ENCODE results near the gene ZDHHC16. TPM values are rescaled to one million over a fixed set of nuclear protein-coding genes. Genes with fewer than 3 reads are reported as not detected.

The ZDHHC16 gene
- total and polyA plus RNA-seq, 10 of the 15 experiments (the other 5 are each of a cell fraction or from before 2014, with no cell fraction given), result 16.8 to 63.1 (median 29.8) TPM

Small RNA genes within 50 kb of the gene (small RNA-seq; reads per million reads assigned to genes)
- not detected for gene RF00019

Other genes with a start within 250 kb of the ZDHHC16 start
Only the 7 nearest of the 14 such genes appear.
- gene FRAT2, start 111.4 kb upstream of the ZDHHC16 start, total RNA-seq (2014; rRNA removed), result 5.0 and 5.9 TPM in 2 replicates
- 3.5 and 4.1 TPM in 2 replicates for gene FRAT2, start 111.4 kb upstream of the ZDHHC16 start, total RNA-seq (2014; rRNA removed; fragmentation: Illumina TruSeq; extraction: Trizol)
- 5.2 and 5.6 TPM in 2 replicates for gene FRAT2, start 111.4 kb upstream of the ZDHHC16 start, total RNA-seq (2021)
- gene FRAT2, start 111.4 kb upstream of the ZDHHC16 start, polyA plus RNA-seq (2011; rRNA removed), result 3.9 and 4.4 TPM in 2 replicates
- gene FRAT2, start 111.4 kb upstream of the ZDHHC16 start, polyA plus RNA-seq (2014; fragmentation: Illumina TruSeq; extraction: Trizol), result 2.9 and 3.8 TPM in 2 replicates
- gene FRAT2, start 111.4 kb upstream of the ZDHHC16 start, polyA plus RNA-seq (2014; fragmentation: Nextera tagmentation; extraction: Ambion mirVana), result 1 to 10 TPM in 1 of 2 experiments, under 1 TPM in 1; 0.69 to 1.8 TPM
- 4.4 and 5.0 TPM in 2 replicates for gene FRAT2, start 111.4 kb upstream of the ZDHHC16 start, polyA plus RNA-seq (2014; rRNA removed)
- gene FRAT2, start 111.4 kb upstream of the ZDHHC16 start, polyA plus RNA-seq (2016; fragmentation: Nextera tagmentation; extraction: Ambion mirVana), result 1 to 10 TPM; 1.3 to 2.2 TPM
- gene RRP12, start 44.8 kb upstream of the ZDHHC16 start, total RNA-seq (2014; rRNA removed), result 27.2 and 32.6 TPM in 2 replicates
- gene RRP12, start 44.8 kb upstream of the ZDHHC16 start, total RNA-seq (2014; rRNA removed; fragmentation: Illumina TruSeq; extraction: Trizol), result 14.6 and 14.9 TPM in 2 replicates
- 47.7 and 48.3 TPM in 2 replicates for gene RRP12, start 44.8 kb upstream of the ZDHHC16 start, total RNA-seq (2021)
- 5.0 and 13.9 TPM in 2 replicates for gene RRP12, start 44.8 kb upstream of the ZDHHC16 start, polyA plus RNA-seq (2011; rRNA removed)
- 5.1 and 16.5 TPM in 2 replicates for gene RRP12, start 44.8 kb upstream of the ZDHHC16 start, polyA plus RNA-seq (2014; fragmentation: Illumina TruSeq; extraction: Trizol)
- 1 to 10 TPM; 5.3 to 5.7 TPM for gene RRP12, start 44.8 kb upstream of the ZDHHC16 start, polyA plus RNA-seq (2014; fragmentation: Nextera tagmentation; extraction: Ambion mirVana)
- 17.1 and 22.1 TPM in 2 replicates for gene RRP12, start 44.8 kb upstream of the ZDHHC16 start, polyA plus RNA-seq (2014; rRNA removed)
- 10 to 100 TPM; 47.2 to 48.7 TPM for gene RRP12, start 44.8 kb upstream of the ZDHHC16 start, polyA plus RNA-seq (2016; fragmentation: Nextera tagmentation; extraction: Ambion mirVana)
- 900 and 915 TPM in 2 replicates for gene PGAM1, start 20.0 kb upstream of the ZDHHC16 start, total RNA-seq (2014; rRNA removed)
- 522 and 529 TPM in 2 replicates for gene PGAM1, start 20.0 kb upstream of the ZDHHC16 start, total RNA-seq (2014; rRNA removed; fragmentation: Illumina TruSeq; extraction: Trizol)
- gene PGAM1, start 20.0 kb upstream of the ZDHHC16 start, total RNA-seq (2021), result 716 and 743 TPM in 2 replicates
- gene PGAM1, start 20.0 kb upstream of the ZDHHC16 start, polyA plus RNA-seq (2011; rRNA removed), result 1,223 and 1,362 TPM in 2 replicates
- gene PGAM1, start 20.0 kb upstream of the ZDHHC16 start, polyA plus RNA-seq (2014; fragmentation: Illumina TruSeq; extraction: Trizol), result 458 and 657 TPM in 2 replicates
- 100 to 1,000 TPM; 115 to 271 TPM for gene PGAM1, start 20.0 kb upstream of the ZDHHC16 start, polyA plus RNA-seq (2014; fragmentation: Nextera tagmentation; extraction: Ambion mirVana)
- 761 and 772 TPM in 2 replicates for gene PGAM1, start 20.0 kb upstream of the ZDHHC16 start, polyA plus RNA-seq (2014; rRNA removed)
- gene PGAM1, start 20.0 kb upstream of the ZDHHC16 start, polyA plus RNA-seq (2016; fragmentation: Nextera tagmentation; extraction: Ambion mirVana), result 1,000 to 10,000 TPM; 1,161 to 1,235 TPM
- 63.1 and 65.8 TPM in 2 replicates for gene EXOSC1, start 169 bp upstream of the ZDHHC16 start, total RNA-seq (2014; rRNA removed)
- gene EXOSC1, start 169 bp upstream of the ZDHHC16 start, total RNA-seq (2014; rRNA removed; fragmentation: Illumina TruSeq; extraction: Trizol), result 63.8 and 65.7 TPM in 2 replicates
- gene EXOSC1, start 169 bp upstream of the ZDHHC16 start, total RNA-seq (2021), result 43.4 and 50.3 TPM in 2 replicates
- gene EXOSC1, start 169 bp upstream of the ZDHHC16 start, polyA plus RNA-seq (2011; rRNA removed), result 50.8 and 53.7 TPM in 2 replicates
- 80.5 and 83.4 TPM in 2 replicates for gene EXOSC1, start 169 bp upstream of the ZDHHC16 start, polyA plus RNA-seq (2014; fragmentation: Illumina TruSeq; extraction: Trizol)
- gene EXOSC1, start 169 bp upstream of the ZDHHC16 start, polyA plus RNA-seq (2014; fragmentation: Nextera tagmentation; extraction: Ambion mirVana), result 100 to 1,000 TPM in 1 of 2 experiments, 10 to 100 TPM in 1; 88.8 to 121 TPM
- gene EXOSC1, start 169 bp upstream of the ZDHHC16 start, polyA plus RNA-seq (2014; rRNA removed), result 65.7 and 66.7 TPM in 2 replicates
- 100 to 1,000 TPM; 116 to 119 TPM for gene EXOSC1, start 169 bp upstream of the ZDHHC16 start, polyA plus RNA-seq (2016; fragmentation: Nextera tagmentation; extraction: Ambion mirVana)
- gene MMS19, start 52.2 kb downstream of the ZDHHC16 start, total RNA-seq (2014; rRNA removed), result 90.8 and 97.3 TPM in 2 replicates
- gene MMS19, start 52.2 kb downstream of the ZDHHC16 start, total RNA-seq (2014; rRNA removed; fragmentation: Illumina TruSeq; extraction: Trizol), result 49.1 and 54.4 TPM in 2 replicates
- 71.7 and 74.3 TPM in 2 replicates for gene MMS19, start 52.2 kb downstream of the ZDHHC16 start, total RNA-seq (2021)
- gene MMS19, start 52.2 kb downstream of the ZDHHC16 start, polyA plus RNA-seq (2011; rRNA removed), result 99.9 and 112 TPM in 2 replicates
- gene MMS19, start 52.2 kb downstream of the ZDHHC16 start, polyA plus RNA-seq (2014; fragmentation: Illumina TruSeq; extraction: Trizol), result 54.7 and 57.6 TPM in 2 replicates
- 10 to 100 TPM; 40.2 to 74.3 TPM for gene MMS19, start 52.2 kb downstream of the ZDHHC16 start, polyA plus RNA-seq (2014; fragmentation: Nextera tagmentation; extraction: Ambion mirVana)
- gene MMS19, start 52.2 kb downstream of the ZDHHC16 start, polyA plus RNA-seq (2014; rRNA removed), result 86.3 and 96.8 TPM in 2 replicates
- gene MMS19, start 52.2 kb downstream of the ZDHHC16 start, polyA plus RNA-seq (2016; fragmentation: Nextera tagmentation; extraction: Ambion mirVana), result 10 to 100 TPM; 54.4 to 63.7 TPM
- 0.76 and 1.2 TPM in 2 replicates for gene UBTD1, start 52.7 kb downstream of the ZDHHC16 start, total RNA-seq (2014; rRNA removed)
- gene UBTD1, start 52.7 kb downstream of the ZDHHC16 start, total RNA-seq (2014; rRNA removed; fragmentation: Illumina TruSeq; extraction: Trizol), result 0.18 and 0.22 TPM in 2 replicates
- 1.2 and 1.3 TPM in 2 replicates for gene UBTD1, start 52.7 kb downstream of the ZDHHC16 start, total RNA-seq (2021)
- gene UBTD1, start 52.7 kb downstream of the ZDHHC16 start, polyA plus RNA-seq (2011; rRNA removed), result 0.24 and 1.2 TPM in 2 replicates
- 0.16 TPM in 1 of 2 replicates, not detected in the other for gene UBTD1, start 52.7 kb downstream of the ZDHHC16 start, polyA plus RNA-seq (2014; fragmentation: Illumina TruSeq; extraction: Trizol)
- gene UBTD1, start 52.7 kb downstream of the ZDHHC16 start, polyA plus RNA-seq (2014; fragmentation: Nextera tagmentation; extraction: Ambion mirVana), result under 1 TPM in 1 of 2 experiments, not detected in 1; 0.04 TPM
- 0.66 and 1.5 TPM in 2 replicates for gene UBTD1, start 52.7 kb downstream of the ZDHHC16 start, polyA plus RNA-seq (2014; rRNA removed)
- 1 to 10 TPM in 1 of 2 experiments, under 1 TPM in 1; 0.83 to 1.3 TPM for gene UBTD1, start 52.7 kb downstream of the ZDHHC16 start, polyA plus RNA-seq (2016; fragmentation: Nextera tagmentation; extraction: Ambion mirVana)
- gene ANKRD2, start 126.6 kb downstream of the ZDHHC16 start, total RNA-seq (2014; rRNA removed), result 0.11 and 0.23 TPM in 2 replicates
- gene ANKRD2, start 126.6 kb downstream of the ZDHHC16 start, total RNA-seq (2014; rRNA removed; fragmentation: Illumina TruSeq; extraction: Trizol), result not detected in 2 replicates
- not detected in 2 replicates for gene ANKRD2, start 126.6 kb downstream of the ZDHHC16 start, total RNA-seq (2021)
- 0.14 and 0.18 TPM in 2 replicates for gene ANKRD2, start 126.6 kb downstream of the ZDHHC16 start, polyA plus RNA-seq (2011; rRNA removed)
- gene ANKRD2, start 126.6 kb downstream of the ZDHHC16 start, polyA plus RNA-seq (2014; fragmentation: Illumina TruSeq; extraction: Trizol), result not detected in 2 replicates
- gene ANKRD2, start 126.6 kb downstream of the ZDHHC16 start, polyA plus RNA-seq (2014; fragmentation: Nextera tagmentation; extraction: Ambion mirVana), result not detected
- 0.08 TPM in 1 of 2 replicates, not detected in the other for gene ANKRD2, start 126.6 kb downstream of the ZDHHC16 start, polyA plus RNA-seq (2014; rRNA removed)
- gene ANKRD2, start 126.6 kb downstream of the ZDHHC16 start, polyA plus RNA-seq (2016; fragmentation: Nextera tagmentation; extraction: Ambion mirVana), result not detected

Measured in GM12878 (cell line).